ENCODE results near the gene C20orf173.
A peak's percentile ranks its signal among the peaks of the same experiment; 100 is the strongest.

C20orf173 gene

DNA sequence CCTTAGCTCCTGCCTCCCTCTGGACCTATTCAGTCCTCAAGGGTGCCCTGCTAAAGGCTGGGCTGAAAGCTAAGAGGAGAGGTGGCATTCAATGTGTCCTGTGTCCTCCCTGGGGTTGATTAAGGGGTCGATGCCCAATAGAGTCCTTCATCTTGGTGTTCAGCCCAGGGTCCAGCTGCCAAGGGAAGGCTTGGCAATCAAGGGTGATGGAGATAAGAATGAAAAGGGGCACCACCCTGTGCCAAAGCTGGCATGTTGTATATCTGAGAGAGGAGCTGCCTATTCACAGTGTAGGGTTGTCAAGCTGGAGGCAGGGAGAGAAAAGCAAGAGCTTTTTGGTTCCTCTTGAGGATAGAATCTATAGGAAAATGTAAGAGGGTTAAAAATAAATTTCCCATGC is 12.3 kb downstream of the C20orf173 start:
- DNase-seq (ENCODE audit: low read depth) = no peak
- TF ChIP-seq, protein P1, sequence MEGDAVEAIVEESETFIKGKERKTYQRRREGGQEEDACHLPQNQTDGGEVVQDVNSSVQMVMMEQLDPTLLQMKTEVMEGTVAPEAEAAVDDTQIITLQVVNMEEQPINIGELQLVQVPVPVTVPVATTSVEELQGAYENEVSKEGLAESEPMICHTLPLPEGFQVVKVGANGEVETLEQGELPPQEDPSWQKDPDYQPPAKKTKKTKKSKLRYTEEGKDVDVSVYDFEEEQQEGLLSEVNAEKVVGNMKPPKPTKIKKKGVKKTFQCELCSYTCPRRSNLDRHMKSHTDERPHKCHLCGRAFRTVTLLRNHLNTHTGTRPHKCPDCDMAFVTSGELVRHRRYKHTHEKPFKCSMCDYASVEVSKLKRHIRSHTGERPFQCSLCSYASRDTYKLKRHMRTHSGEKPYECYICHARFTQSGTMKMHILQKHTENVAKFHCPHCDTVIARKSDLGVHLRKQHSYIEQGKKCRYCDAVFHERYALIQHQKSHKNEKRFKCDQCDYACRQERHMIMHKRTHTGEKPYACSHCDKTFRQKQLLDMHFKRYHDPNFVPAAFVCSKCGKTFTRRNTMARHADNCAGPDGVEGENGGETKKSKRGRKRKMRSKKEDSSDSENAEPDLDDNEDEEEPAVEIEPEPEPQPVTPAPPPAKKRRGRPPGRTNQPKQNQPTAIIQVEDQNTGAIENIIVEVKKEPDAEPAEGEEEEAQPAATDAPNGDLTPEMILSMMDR (conservative IDR thresholded peaks at IDR 0.05; ENCODE audit: low read length) = no peak
- H3K4me3 ChIP-seq (ENCODE audit: low read length) = no peak overlapping the region

DNA sequence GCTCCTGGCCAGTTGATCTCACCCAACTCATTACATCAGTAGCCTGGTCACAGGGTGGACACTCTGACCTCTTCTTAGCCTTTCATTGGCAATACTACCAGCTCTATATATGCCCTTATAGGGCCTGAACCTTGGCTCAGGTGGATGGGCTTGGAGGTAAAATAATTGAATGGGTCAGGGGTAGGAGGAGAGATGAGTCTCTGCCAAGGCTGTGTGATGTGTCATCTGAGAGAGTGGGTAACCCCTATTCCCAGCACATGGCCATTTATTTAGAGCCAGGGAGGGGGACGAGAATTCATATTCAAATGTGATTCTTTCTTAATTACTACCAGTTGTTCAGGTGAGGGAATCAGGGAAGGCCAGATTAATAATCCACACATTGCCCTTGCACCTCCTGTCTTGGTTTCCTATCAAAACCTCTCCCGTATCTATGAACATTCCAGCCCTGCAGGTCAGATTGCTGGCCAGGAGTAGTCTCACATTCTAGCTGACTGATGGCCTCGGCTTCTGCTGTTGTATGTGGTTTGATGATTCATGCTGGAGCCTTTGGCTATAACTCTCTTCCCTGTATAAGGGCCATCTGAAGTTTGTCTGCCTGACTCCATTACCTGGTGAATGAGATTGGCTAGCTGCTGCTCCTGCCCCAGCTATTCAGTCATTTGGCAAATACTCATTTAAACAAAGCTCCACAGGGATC is 13.4 kb downstream of the C20orf173 start:
- H3K4me3 ChIP-seq (ENCODE audit: low read length) = no peak overlapping the region
- peak; percentile 72 for DNase-seq (ENCODE audit: low read depth)
- TF ChIP-seq, protein P1 (conservative IDR thresholded peaks at IDR 0.05; ENCODE audit: low read length) = no peak

DNA sequence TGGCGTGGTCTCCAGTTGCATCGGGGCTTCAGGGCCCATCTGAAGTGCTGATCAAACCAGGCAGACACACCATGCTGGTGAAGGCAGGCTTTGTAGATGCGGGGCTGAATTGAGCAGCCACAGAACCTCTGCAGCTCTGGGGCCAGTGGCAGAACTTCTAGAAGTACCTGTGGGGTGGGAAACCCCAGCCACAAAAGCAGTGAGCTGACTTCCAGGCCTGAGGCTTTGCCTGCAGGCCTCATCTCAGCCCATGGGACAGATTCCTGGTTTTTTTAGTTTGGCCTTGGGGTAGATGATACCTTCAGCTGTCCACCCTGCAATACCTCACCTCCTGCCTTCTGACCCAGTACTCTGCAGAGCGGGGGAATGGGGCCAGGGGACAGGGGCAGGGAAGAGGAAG is 14.1 kb downstream of the C20orf173 start:
- H3K4me3 ChIP-seq (ENCODE audit: low read length) = no peak overlapping the region
- no peak for DNase-seq (ENCODE audit: low read depth)
- TF ChIP-seq, protein P1 (conservative IDR thresholded peaks at IDR 0.05; ENCODE audit: low read length) = no peak

DNA sequence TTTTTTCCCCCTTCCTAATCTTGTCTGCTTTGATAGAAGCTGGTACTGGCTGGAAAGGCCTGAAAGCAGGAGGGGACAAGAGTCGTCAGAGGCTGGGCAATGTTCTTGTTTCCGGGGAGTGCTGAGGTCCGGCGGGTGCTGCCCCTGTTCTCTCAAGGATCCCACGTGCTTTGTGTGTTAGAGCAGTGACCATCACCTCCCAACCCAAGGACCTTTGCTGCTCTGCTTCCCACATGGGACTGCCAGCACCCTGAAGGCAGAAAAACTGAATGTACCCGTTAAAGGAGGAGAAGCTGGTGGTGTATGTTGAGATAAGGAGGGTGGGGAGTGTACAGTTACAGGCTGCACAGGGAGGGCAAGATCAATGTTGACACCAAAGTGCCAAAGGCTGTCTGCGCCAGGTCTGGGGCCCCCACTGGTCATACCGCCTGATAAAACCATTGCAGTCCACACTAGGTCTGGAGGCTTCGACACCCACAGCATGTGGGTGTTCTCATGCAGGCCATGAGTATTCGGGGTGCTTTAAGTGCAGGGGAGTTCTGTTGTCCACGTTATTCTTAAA is 15.0 kb downstream of the C20orf173 start:
- DNase-seq (ENCODE audit: low read depth) = no peak
- TF ChIP-seq, protein P1 (conservative IDR thresholded peaks at IDR 0.05; ENCODE audit: low read length) = no peak
- H3K4me3 ChIP-seq (ENCODE audit: low read length) = no peak overlapping the region

DNA sequence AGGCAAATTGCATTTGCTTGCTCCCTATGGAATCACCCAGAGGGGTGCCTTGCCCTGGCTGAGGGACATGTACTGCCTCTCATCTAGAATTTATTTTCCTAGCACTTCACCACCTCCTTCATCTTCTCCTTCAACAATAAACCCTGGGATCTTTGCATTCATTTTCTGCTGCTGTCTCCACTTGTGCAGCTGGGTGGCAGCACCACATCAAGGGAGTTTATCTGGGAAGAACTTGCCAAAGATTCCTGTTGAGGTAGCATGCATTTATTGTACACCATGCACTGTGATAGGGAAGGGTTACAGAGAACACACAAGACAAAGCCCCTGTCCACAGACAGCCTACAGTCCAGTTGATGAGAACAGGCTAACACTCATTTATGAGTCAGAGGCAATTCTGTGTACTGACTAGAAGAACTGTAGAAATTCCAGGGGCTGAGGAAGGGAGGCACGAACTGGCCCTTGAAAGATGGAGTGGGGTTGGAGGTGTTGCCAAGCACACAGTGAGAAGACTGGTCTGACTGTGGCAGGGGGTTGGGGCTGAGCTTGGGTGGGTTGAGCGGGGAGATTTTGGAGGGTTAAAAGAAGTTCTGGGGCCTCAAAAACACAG is 17.5 kb downstream of the C20orf173 start:
- TF ChIP-seq, protein P1 (conservative IDR thresholded peaks at IDR 0.05; ENCODE audit: low read length) = peak; percentile 70
- DNase-seq (ENCODE audit: low read depth) = peak; percentile 42
- no peak overlapping the region for H3K4me3 ChIP-seq (ENCODE audit: low read length)

DNA sequence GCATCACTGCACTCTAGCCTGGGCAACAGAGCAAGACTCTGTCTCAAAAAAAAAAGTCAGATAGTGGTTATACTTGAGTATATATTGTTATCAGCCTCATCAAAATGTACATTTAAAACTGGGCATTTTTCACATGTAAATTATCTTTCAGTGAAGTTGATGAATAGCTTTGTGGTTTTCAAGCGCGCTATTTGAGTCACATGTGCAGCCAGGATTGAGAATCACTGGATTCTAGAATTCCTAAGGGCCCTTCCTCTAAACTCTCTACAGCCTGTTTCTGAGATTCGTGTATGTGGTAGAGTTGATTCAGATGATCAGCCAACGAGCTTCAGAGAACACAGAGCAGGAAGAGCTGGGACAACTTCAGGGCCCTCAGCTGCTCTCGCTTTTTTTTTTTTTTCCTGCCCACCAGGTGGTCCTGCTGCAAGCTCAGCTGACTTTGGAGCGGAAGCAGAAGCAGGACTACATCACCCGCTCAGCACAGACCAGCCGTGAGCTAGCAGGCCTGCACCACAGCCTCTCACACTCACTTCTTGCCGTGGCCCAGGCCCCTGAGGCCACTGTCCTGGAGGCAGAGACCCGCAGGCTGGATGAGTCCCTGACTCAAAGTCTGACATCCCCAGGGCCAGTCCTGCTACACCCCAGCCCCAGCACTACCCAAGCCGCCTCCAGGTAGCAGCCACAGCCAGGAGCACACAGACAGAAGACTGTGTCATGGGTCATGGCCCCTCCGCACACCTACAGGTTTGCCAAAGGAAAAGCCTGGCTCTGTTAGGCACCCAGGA is 18.3 kb downstream of the C20orf173 start:
- no peak overlapping the region for H3K4me3 ChIP-seq (ENCODE audit: low read length)
- TF ChIP-seq, protein P1 (conservative IDR thresholded peaks at IDR 0.05; ENCODE audit: low read length) = no peak
- DNase-seq (ENCODE audit: low read depth) = no peak
